ENCODE measurements around the gene C2CD2.

- TF ChIP-seq CTCF (IDR thresholded peaks at IDR 0.05) (no peak), POLR2A (IDR thresholded peaks at IDR 0.05) (no peak)
These were observed 90.4 kb downstream of the C2CD2 start for GRCh38 chr21:41863439-41863740.
